ENCODE results near the gene DYNC2LI1. TPM values are rescaled to one million over a fixed set of nuclear protein-coding genes. Genes with fewer than 3 reads are reported as not detected.

Gene DYNC2LI1
- total RNA-seq, 2 experiments from 2014 or later = 4.9 to 6.9 TPM

- Mint-ChIP-seq H3K27ac (no peak overlapping the region), H3K27me3 (peaks cover 39% of the 10 kb centered on the region), H3K4me1 (peaks cover 1% of the 10 kb centered on the region), H3K9me3 (no peaks in the 10 kb centered on the region), H3K4me3 (no peak overlapping the region), H3K36me3 (ENCODE audit: low read depth) (no peaks in the 10 kb centered on the region)
- no peak for DNase-seq
- ChIA-PET POLR2A (no interaction called here), CTCF (no interaction called here)
Observed at GRCh38 chr2:43831543-43832294, 57.9 kb downstream of the DYNC2LI1 start.

- no peak for DNase-seq
- ChIA-PET POLR2A (no interaction called here), CTCF (no interaction called here)
- Mint-ChIP-seq H3K36me3 (ENCODE audit: low read depth) (no peaks in the 10 kb centered on the region), H3K9me3 (no peaks in the 10 kb centered on the region), H3K4me3 (no peak overlapping the region), H3K4me1 (peaks cover 1% of the 10 kb centered on the region), H3K27me3 (peaks cover 39% of the 10 kb centered on the region), H3K27ac (no peak overlapping the region)
Observed at GRCh38 chr2:43832457-43832856, 58.6 kb downstream of the DYNC2LI1 start.

GRCh38 chr2:43837033-43837432 is 63.2 kb downstream of the DYNC2LI1 start:
- Mint-ChIP-seq H3K4me1 (no peaks in the 10 kb centered on the region), H3K27me3 (peaks cover 16% of the 10 kb centered on the region), H3K27ac (no peak overlapping the region), H3K9me3 (no peaks in the 10 kb centered on the region), H3K4me3 (no peak overlapping the region), H3K36me3 (ENCODE audit: low read depth) (no peaks in the 10 kb centered on the region)
- DNase-seq = no peak
- ChIA-PET CTCF (no interaction called here), POLR2A (no interaction called here)

GRCh38 chr2:43837831-43838559 is 64.2 kb downstream of the DYNC2LI1 start:
- Mint-ChIP-seq H3K4me3 (no peak overlapping the region), H3K36me3 (ENCODE audit: low read depth) (no peaks in the 10 kb centered on the region), H3K9me3 (no peaks in the 10 kb centered on the region), H3K27ac (no peak overlapping the region), H3K27me3 (peaks cover 11% of the 10 kb centered on the region), H3K4me1 (no peaks in the 10 kb centered on the region)
- no peak for DNase-seq
- CTCF ChIA-PET = no interaction called here
- POLR2A ChIA-PET = no interaction called here

GRCh38 chr2:43838560-43839267 is 64.9 kb downstream of the DYNC2LI1 start, which contains the start of the genes ABCG5 and ABCG8:
Gene ABCG5, minus strand, starts transcription at chr2:43838839. Its CDS starts 160 bp downstream, at chr2:43838679.
Gene ABCG8, plus strand, starts transcription at chr2:43838971. Its CDS starts 83 bp downstream, at chr2:43839054.
- H3K4me1 Mint-ChIP-seq = no peaks in the 10 kb centered on the region
- no peak within 1 kb of the TSS for H3K4me3 Mint-ChIP-seq
- H3K27me3 Mint-ChIP-seq = peaks cover 10% of the 10 kb centered on the region
- H3K36me3 Mint-ChIP-seq (ENCODE audit: low read depth) = no peaks in the 10 kb centered on the region
- no peaks in the 10 kb centered on the region for H3K9me3 Mint-ChIP-seq
- H3K27ac Mint-ChIP-seq = no peak within 1 kb of the TSS
- POLR2A ChIA-PET = no interaction called here
- no peak for DNase-seq
- CTCF ChIA-PET = no interaction called here

GRCh38 chr2:43839776-43840564 is 66.1 kb downstream of the DYNC2LI1 start:
- Mint-ChIP-seq H3K9me3 (no peaks in the 10 kb centered on the region), H3K27ac (no peak overlapping the region), H3K27me3 (peaks cover 8% of the 10 kb centered on the region), H3K36me3 (ENCODE audit: low read depth) (no peaks in the 10 kb centered on the region), H3K4me1 (no peaks in the 10 kb centered on the region), H3K4me3 (no peak overlapping the region)
- POLR2A ChIA-PET = no interaction called here
- CTCF ChIA-PET = no interaction called here
- DNase-seq = no peak

GRCh38 chr2:43840965-43841364 is 67.1 kb downstream of the DYNC2LI1 start:
- H3K9me3 Mint-ChIP-seq = no peaks in the 10 kb centered on the region
- H3K4me3 Mint-ChIP-seq = no peak overlapping the region
- ChIA-PET POLR2A (no interaction called here), CTCF (interaction anchor here (1.5 kb wide), 1 partner anchor 37 kb away, joined by 3 read pairs; no protein-coding TSS in a partner anchor)
- H3K27me3 Mint-ChIP-seq = peaks cover 3% of the 10 kb centered on the region
- no peak for DNase-seq
- H3K4me1 Mint-ChIP-seq = no peaks in the 10 kb centered on the region
- H3K27ac Mint-ChIP-seq = no peak overlapping the region
- H3K36me3 Mint-ChIP-seq (ENCODE audit: low read depth) = no peaks in the 10 kb centered on the region

GRCh38 chr2:43841949-43842865 is 68.4 kb downstream of the DYNC2LI1 start:
- Mint-ChIP-seq H3K9me3 (no peaks in the 10 kb centered on the region), H3K4me1 (no peaks in the 10 kb centered on the region), H3K4me3 (no peak overlapping the region), H3K36me3 (ENCODE audit: low read depth) (no peaks in the 10 kb centered on the region), H3K27me3 (peaks cover 3% of the 10 kb centered on the region), H3K27ac (no peak overlapping the region)
- CTCF ChIA-PET = interaction anchor here (1.5 kb wide), 1 partner anchor 36 kb away, joined by 3 read pairs; no protein-coding TSS in a partner anchor
- DNase-seq = no peak
- POLR2A ChIA-PET = no interaction called here

GRCh38 chr2:43842866-43843226 is 69.0 kb downstream of the DYNC2LI1 start:
- no peaks in the 10 kb centered on the region for H3K36me3 Mint-ChIP-seq (ENCODE audit: low read depth)
- ChIA-PET POLR2A (no interaction called here), CTCF (no interaction called here)
- H3K4me1 Mint-ChIP-seq = no peaks in the 10 kb centered on the region
- no peak overlapping the region for H3K4me3 Mint-ChIP-seq
- no peaks in the 10 kb centered on the region for H3K9me3 Mint-ChIP-seq
- H3K27ac Mint-ChIP-seq = no peak overlapping the region
- H3K27me3 Mint-ChIP-seq = peaks cover 3% of the 10 kb centered on the region
- no peak for DNase-seq

- peaks cover 4% of the 10 kb centered on the region for H3K27me3 Mint-ChIP-seq
- DNase-seq = no peak
- no peak overlapping the region for H3K4me3 Mint-ChIP-seq
- ChIA-PET POLR2A (no interaction called here), CTCF (no interaction called here)
- H3K36me3 Mint-ChIP-seq (ENCODE audit: low read depth) = no peaks in the 10 kb centered on the region
- H3K4me1 Mint-ChIP-seq = no peaks in the 10 kb centered on the region
- H3K9me3 Mint-ChIP-seq = no peaks in the 10 kb centered on the region
- no peak overlapping the region for H3K27ac Mint-ChIP-seq
Observed at GRCh38 chr2:43845181-43845580, 71.3 kb downstream of the DYNC2LI1 start.

- no peak for DNase-seq
- Mint-ChIP-seq H3K27ac (no peak overlapping the region), H3K4me3 (no peak overlapping the region), H3K4me1 (no peaks in the 10 kb centered on the region), H3K9me3 (no peaks in the 10 kb centered on the region), H3K36me3 (ENCODE audit: low read depth) (no peaks in the 10 kb centered on the region), H3K27me3 (peaks cover 7% of the 10 kb centered on the region)
- CTCF ChIA-PET = no interaction called here
- POLR2A ChIA-PET = no interaction called here
Observed at GRCh38 chr2:43846140-43846793, 72.4 kb downstream of the DYNC2LI1 start.

- H3K27ac Mint-ChIP-seq = no peak overlapping the region
- H3K36me3 Mint-ChIP-seq (ENCODE audit: low read depth) = no peaks in the 10 kb centered on the region
- no peaks in the 10 kb centered on the region for H3K4me1 Mint-ChIP-seq
- H3K9me3 Mint-ChIP-seq = no peaks in the 10 kb centered on the region
- H3K27me3 Mint-ChIP-seq = peaks cover 7% of the 10 kb centered on the region
- POLR2A ChIA-PET = no interaction called here
- H3K4me3 Mint-ChIP-seq = no peak overlapping the region
- no peak for DNase-seq
- CTCF ChIA-PET = no interaction called here
Observed at GRCh38 chr2:43848214-43848613, 74.4 kb downstream of the DYNC2LI1 start.

All from activated CD4-positive, alpha-beta memory T cell treated with anti-CD3 and anti-CD28 coated beads, Interleukin-2, amount 10 ng/mL, durations not matched to agents 7 days and 5 days (primary cell).